LoVo (cell line): ENCODE results near the gene PTGES.
"Not testable (repeated sequence)": the region's sequence is repeated elsewhere in the genome, so short reads cannot be mapped to it uniquely, and the experiment has no call there.

Experiments used
- DNase-seq: peaks from one replicate; pipeline ENCODE4 v3.0.0-alpha.2; 2016; ENCODE audit warnings: low spot score

PTGES gene

GRCh38 chr9:129770741-129771140 lies 17.9 kb upstream of the PTGES start:
- DNase-seq: no peak

GRCh38 chr9:129769669-129770068 lies 16.8 kb upstream of the PTGES start:
- DNase-seq: no peak

- no peak for DNase-seq
Observed at GRCh38 chr9:129768486-129768885, 15.6 kb upstream of the PTGES start.

- no peak for DNase-seq
Observed at GRCh38 chr9:129765764-129766317, 13.0 kb upstream of the PTGES start.

GRCh38 chr9:129762985-129763926 lies 10.4 kb upstream of the PTGES start:
- DNase-seq: no peak

GRCh38 chr9:129762370-129762984 lies 9.6 kb upstream of the PTGES start:
- DNase-seq: peak; percentile 63

GRCh38 chr9:129761901-129762369 lies 9.1 kb upstream of the PTGES start:
- DNase-seq: peak; percentile 46

- DNase-seq: no peak
Observed at GRCh38 chr9:129761293-129761900, 8.6 kb upstream of the PTGES start.

- not testable (repeated sequence) for DNase-seq
Observed at GRCh38 chr9:129760784-129761183, 7.9 kb upstream of the PTGES start.

- DNase-seq: no peak
Observed at GRCh38 chr9:129759804-129760502, 7.1 kb upstream of the PTGES start.

- DNase-seq: no peak
Observed at GRCh38 chr9:129759319-129759718, 6.5 kb upstream of the PTGES start.

GRCh38 chr9:129757045-129757444 lies 4.2 kb upstream of the PTGES start:
- DNase-seq: no peak

GRCh38 chr9:129756191-129756590 lies 3.3 kb upstream of the PTGES start:
- DNase-seq: no peak

GRCh38 chr9:129755151-129755550 lies 2.3 kb upstream of the PTGES start:
- DNase-seq: no peak

- DNase-seq: peak; percentile 70
Observed at GRCh38 chr9:129751841-129752801, 721 bp downstream of the PTGES start.

GRCh38 chr9:129750013-129750638 lies 2.7 kb downstream of the PTGES start:
- peak; percentile 28 for DNase-seq

- no peak for DNase-seq
Observed at GRCh38 chr9:129749575-129749974, 3.3 kb downstream of the PTGES start.

- not testable (repeated sequence) for DNase-seq
Observed at GRCh38 chr9:129749052-129749451, 3.8 kb downstream of the PTGES start.

GRCh38 chr9:129748249-129748648 lies 4.6 kb downstream of the PTGES start:
- DNase-seq: no peak

GRCh38 chr9:129746092-129746777 lies 6.6 kb downstream of the PTGES start:
- DNase-seq: no peak
